GM12872 (cell line): ENCODE results near the gene RAB4B.

Experiments used
- TF ChIP-seq, protein P1 (sequence below): IDR thresholded peaks from 3 replicates; pipeline ENCODE4 v1.5.1; 2011; ENCODE audit warnings: low read depth, mild to moderate bottlenecking, low read length, moderate library complexity; ENCODE audit not compliant: insufficient read depth

The RAB4B gene

GRCh38 chr19:40768869-40769268, 9.2 kb upstream of the RAB4B start:
- TF ChIP-seq, protein P1, sequence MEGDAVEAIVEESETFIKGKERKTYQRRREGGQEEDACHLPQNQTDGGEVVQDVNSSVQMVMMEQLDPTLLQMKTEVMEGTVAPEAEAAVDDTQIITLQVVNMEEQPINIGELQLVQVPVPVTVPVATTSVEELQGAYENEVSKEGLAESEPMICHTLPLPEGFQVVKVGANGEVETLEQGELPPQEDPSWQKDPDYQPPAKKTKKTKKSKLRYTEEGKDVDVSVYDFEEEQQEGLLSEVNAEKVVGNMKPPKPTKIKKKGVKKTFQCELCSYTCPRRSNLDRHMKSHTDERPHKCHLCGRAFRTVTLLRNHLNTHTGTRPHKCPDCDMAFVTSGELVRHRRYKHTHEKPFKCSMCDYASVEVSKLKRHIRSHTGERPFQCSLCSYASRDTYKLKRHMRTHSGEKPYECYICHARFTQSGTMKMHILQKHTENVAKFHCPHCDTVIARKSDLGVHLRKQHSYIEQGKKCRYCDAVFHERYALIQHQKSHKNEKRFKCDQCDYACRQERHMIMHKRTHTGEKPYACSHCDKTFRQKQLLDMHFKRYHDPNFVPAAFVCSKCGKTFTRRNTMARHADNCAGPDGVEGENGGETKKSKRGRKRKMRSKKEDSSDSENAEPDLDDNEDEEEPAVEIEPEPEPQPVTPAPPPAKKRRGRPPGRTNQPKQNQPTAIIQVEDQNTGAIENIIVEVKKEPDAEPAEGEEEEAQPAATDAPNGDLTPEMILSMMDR = no peak

DNA sequence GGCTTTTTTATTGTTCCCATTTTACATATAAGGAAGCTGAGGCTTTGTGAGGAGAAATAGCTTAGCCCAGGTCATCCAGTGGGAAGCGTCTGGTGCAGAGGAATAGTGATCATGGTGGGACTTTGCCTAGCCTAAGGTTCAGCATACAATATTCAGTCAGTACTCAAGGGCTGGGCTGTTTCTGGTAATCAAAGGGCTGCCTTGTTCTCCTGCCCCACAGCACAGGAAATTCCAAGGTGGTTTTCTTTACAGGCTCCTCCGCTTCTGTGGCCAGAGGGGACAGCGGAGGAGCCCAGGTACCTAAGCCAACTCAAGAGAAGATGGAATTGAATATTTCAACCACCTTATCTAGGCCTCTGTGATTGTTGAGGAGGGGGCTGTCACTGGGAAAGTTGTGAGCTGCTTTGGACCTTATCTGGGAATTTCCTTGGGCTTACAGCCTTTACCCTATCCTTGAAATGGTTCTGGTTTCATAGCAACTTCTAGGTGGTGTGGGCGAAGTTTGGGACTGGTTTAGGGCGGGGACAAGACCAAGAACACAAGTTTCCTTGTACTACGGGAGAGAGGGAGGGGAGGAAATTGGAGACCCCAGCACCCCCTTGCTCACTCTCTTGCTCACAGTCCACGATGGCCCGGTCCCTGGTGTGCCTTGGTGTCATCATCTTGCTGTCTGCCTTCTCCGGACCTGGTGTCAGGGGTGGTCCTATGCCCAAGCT, 3.0 kb upstream of the RAB4B start, which contains the start of gene MIA:
Gene MIA, plus strand, starts transcription at position 606 of the 716 bp plus-strand sequence. Its CDS starts 22 bp downstream, at position 628.
- TF ChIP-seq, protein P1 = no peak

GRCh38 chr19:40775632-40776022, 2.4 kb upstream of the RAB4B start:
- TF ChIP-seq, protein P1 = no peak

DNA sequence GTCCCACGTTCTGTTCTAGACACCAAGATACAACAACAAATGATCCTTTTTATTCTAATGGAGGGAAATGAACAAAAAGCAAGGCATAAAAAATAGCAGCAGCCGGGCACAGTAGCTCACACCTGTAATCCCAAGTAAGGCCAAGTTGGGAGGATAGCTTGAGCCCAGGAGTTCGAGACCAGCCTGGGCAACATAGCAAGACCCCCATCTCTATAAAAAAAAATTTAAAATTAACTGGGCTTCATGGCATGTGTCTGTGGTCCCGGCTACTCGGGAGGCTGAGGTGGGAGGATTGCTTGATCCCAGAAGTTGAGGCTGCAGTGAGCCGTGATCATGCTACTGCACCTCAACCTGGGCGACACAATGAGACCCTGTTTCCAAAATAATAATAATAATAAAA, 1.7 kb upstream of the RAB4B start:
- TF ChIP-seq, protein P1 = no peak

DNA sequence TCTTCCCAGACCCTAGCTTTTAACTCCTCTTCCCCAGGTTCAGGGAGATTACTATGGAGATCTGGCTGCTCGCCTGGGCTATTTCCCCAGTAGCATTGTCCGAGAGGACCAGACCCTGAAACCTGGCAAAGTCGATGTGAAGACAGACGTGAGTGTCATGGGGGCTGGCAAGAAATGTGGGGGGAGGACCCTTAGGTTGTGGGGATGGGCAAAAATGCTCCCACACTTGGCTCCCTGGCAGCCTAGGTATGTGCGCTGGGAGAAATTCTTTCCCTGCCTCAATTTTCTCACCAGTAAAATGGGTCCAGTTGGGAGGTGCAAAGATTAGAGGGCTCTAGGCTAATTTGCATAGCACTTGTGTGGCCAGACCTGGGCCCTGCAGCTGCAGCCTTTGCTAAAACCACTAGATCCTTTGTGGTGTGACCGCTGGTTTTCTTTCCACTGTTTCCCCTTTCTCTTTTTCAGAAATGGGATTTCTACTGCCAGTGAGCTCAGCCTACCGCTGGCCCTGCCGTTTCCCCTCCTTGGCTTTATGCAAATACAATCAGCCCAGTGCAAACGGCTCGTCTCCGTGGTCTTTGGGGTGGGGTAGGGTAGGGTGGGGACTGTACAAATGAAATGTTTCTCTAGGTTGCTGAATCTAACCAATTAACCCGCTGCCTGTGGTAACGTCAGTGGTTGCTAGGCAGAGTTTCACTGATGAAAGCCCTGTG, 959 bp upstream of the RAB4B start:
- TF ChIP-seq, protein P1 = no peak

GRCh38 chr19:40777645-40777936, 456 bp upstream of the RAB4B start:
- TF ChIP-seq, protein P1 = no peak

GRCh38 chr19:40778706-40779284, 748 bp downstream of the RAB4B start:
- TF ChIP-seq, protein P1 = no peak
